BE2C (cell line): ENCODE data around the gene OPCML.

Experiments
- DNase-seq: peaks from one replicate; pipeline ENCODE4 v3.0.0-alpha.2; 2020
- H3K27me3 ChIP-seq: fragments of 250-450 bp; sonication (Bioruptor Pico); 2 replicates; pipeline ENCODE4 v1.5.1; 2020; ENCODE audit warnings: mild to moderate bottlenecking
- H3K36me3 ChIP-seq: fragments of 250-450 bp; sonication (Bioruptor Pico); 2 replicates; pipeline ENCODE4 v1.5.1; 2020; ENCODE audit warnings: mild to moderate bottlenecking
- H3K4me1 ChIP-seq: fragments of 250-450 bp; sonication (Bioruptor Pico); 2 replicates; pipeline ENCODE4 v1.5.1; 2020
- H3K4me3 ChIP-seq: 2 replicates; pipeline ENCODE4 v1.5.1; 2011; ENCODE audit warnings: low read depth, low read length
- H3K9me3 ChIP-seq: fragments of 250-450 bp; sonication (Bioruptor Pico); 2 replicates; pipeline ENCODE4 v1.5.1; 2020
- TF ChIP-seq, protein P1 (sequence below): IDR thresholded peaks from 2 replicates; pipeline ENCODE4 v1.5.1; 2012; ENCODE audit warnings: mild to moderate bottlenecking, low read depth, low read length

Gene OPCML

DNA sequence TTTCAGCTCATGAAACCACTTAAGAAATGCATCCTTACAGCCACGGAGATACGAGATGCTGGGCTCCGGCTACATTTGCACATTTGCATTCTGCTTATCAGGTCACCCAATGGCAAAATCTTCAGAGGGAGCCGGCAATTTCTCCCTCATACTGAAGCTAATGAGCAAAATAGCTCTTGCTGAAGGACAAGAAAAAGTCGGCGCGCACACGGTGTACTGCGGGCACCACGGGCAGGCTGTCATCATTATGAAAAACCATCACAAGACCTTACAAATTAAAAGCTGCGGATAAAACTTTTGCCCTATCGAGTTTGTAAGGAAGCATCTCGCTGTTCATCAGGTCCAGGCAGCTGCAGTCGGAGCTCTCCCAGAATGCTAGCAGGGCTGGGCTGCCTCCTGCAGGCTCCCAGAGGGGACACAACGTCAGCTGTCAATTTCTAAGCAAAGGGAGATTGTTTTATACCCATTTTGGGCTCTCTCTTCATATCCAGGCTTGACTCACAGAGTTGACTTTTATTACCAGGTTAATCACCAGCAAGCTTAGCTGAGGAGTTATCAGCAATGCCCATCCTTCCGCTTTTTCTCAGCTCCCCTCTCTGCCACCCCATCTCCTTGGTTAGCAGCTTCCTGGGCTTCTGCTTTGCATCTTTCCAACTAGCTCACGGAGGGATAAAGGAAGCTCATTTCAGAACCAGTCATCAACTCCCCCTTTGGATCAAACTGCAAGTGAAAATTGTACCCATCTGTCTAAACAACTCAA lies 375.1 kb downstream of the OPCML start:
- no peaks in the 10 kb centered on the region for H3K36me3 ChIP-seq
- H3K4me3 ChIP-seq: no peak overlapping the region
- no peaks in the 10 kb centered on the region for H3K9me3 ChIP-seq
- H3K4me1 ChIP-seq: no peaks in the 10 kb centered on the region
- TF ChIP-seq, protein P1, sequence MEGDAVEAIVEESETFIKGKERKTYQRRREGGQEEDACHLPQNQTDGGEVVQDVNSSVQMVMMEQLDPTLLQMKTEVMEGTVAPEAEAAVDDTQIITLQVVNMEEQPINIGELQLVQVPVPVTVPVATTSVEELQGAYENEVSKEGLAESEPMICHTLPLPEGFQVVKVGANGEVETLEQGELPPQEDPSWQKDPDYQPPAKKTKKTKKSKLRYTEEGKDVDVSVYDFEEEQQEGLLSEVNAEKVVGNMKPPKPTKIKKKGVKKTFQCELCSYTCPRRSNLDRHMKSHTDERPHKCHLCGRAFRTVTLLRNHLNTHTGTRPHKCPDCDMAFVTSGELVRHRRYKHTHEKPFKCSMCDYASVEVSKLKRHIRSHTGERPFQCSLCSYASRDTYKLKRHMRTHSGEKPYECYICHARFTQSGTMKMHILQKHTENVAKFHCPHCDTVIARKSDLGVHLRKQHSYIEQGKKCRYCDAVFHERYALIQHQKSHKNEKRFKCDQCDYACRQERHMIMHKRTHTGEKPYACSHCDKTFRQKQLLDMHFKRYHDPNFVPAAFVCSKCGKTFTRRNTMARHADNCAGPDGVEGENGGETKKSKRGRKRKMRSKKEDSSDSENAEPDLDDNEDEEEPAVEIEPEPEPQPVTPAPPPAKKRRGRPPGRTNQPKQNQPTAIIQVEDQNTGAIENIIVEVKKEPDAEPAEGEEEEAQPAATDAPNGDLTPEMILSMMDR: 0 out of 2 replicates have a peak, but pooled peaks have one; percentile 12
- DNase-seq: no peak
- H3K27me3 ChIP-seq: peaks cover 33% of the 10 kb centered on the region

DNA sequence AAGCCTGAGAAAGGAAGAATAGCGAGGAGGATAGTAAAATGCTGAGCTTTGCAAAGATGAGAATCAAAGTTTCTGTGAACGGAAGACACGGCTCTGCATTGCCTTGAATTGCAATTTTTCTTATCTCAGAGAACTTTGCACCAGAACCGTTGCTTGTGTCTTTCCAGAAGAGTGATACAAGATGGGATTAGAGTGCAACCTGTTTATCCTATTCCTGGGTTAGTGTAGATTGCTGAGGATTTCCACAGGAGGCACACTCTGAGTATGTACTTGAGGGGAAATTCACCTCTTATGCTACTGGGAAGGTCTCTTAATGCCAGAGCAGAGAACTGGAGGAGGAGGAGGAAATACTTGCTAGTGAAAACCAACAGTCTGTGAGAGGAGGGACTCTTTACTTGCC lies 377.5 kb downstream of the OPCML start:
- Histone ChIP-seq H3K27me3 (peaks cover 29% of the 10 kb centered on the region), H3K4me3 (no peak overlapping the region), H3K36me3 (no peaks in the 10 kb centered on the region), H3K9me3 (no peaks in the 10 kb centered on the region), H3K4me1 (no peaks in the 10 kb centered on the region)
- TF ChIP-seq, protein P1: no peak
- DNase-seq: no peak

DNA sequence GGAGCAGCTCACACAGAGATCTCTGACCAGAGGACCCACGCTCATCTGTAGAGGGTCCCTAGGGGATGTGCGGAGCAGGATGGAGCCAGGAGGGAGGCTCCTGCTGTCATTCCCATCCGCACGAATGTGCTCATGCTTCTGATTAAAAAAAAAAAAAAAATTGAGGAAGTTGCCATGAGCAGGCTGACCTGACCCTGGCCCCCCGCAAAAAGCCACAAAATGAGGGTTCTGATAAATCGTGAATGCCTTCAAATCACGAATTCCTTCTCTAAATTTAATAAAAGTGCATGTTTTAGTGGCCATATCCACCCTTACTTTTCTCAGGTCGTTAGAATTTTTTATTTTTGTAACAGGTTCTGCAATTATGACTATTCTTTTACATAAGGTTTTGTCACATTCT lies 378.2 kb downstream of the OPCML start:
- H3K4me1 ChIP-seq: no peaks in the 10 kb centered on the region
- peaks cover 27% of the 10 kb centered on the region for H3K27me3 ChIP-seq
- DNase-seq: no peak
- H3K9me3 ChIP-seq: no peaks in the 10 kb centered on the region
- H3K4me3 ChIP-seq: no peak overlapping the region
- H3K36me3 ChIP-seq: no peaks in the 10 kb centered on the region
- TF ChIP-seq, protein P1: no peak

DNA sequence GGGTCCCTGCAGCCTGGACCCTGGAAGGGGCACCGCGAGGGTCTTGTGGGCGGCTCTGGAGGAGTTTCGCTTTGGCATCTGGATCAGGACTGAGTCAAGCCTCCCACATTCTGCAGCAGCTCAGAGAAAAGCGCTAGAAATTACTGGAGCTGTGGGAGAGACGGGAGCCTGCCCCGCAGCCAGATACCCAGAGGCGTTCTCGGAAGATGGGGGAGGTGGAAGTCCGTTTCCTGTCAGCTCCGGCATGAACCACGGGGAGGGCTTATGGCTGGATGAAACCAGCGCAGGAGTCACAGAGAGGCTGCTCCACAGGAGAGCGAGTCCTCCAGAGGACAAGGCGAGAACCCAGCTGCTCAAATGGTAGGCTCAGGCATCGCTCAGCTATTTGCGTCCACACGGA lies 379.3 kb downstream of the OPCML start:
- H3K4me1 ChIP-seq: no peaks in the 10 kb centered on the region
- no peak for DNase-seq
- H3K4me3 ChIP-seq: no peak overlapping the region
- peaks cover 25% of the 10 kb centered on the region for H3K27me3 ChIP-seq
- no peaks in the 10 kb centered on the region for H3K9me3 ChIP-seq
- no peaks in the 10 kb centered on the region for H3K36me3 ChIP-seq
- TF ChIP-seq, protein P1: no peak

DNA sequence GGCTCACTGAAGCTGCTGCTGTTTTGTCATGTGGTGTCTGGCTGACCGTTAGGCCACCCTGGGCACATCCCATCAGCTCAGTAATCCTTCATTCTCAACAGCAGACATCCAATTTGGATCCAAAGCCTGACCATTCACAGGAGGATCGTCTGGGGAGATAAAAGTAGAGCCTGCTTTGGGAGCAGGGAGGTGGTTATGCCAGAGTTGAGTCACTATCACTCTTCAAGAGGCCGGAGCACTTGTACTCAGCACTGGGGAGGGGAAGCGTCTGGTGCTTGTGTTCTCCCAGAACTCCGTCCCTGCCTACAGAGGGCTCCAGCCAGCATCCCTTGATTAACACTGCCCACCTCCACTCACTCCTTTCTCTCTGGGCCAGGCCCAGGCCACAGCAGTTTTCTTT lies 382.6 kb downstream of the OPCML start:
- no peak for DNase-seq
- no peaks in the 10 kb centered on the region for H3K36me3 ChIP-seq
- no peak overlapping the region for H3K4me3 ChIP-seq
- no peaks in the 10 kb centered on the region for H3K4me1 ChIP-seq
- TF ChIP-seq, protein P1: no peak
- no peaks in the 10 kb centered on the region for H3K9me3 ChIP-seq
- H3K27me3 ChIP-seq: peaks cover 7% of the 10 kb centered on the region; the same call in 1 of the 2 replicates

DNA sequence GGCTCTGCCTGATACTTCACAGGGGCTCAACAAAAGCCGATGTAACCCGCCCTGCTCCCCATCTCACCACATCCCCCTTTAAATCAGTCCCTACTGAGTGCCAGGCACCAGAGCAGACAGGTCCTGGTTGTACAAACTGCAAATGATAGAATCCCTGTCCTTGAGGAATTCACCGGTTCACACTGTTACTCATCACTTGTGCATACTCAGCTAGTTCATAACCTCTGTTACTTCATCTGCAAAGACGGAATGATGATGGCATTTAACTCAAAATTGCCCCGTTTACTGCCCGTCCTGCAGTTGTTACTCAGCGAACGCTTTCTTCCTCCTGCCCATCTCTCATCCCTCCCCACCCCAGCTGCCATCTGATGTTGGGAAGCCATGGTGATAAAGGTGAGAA lies 384.7 kb downstream of the OPCML start:
- Histone ChIP-seq H3K27me3 (no peaks in the 10 kb centered on the region), H3K4me1 (no peaks in the 10 kb centered on the region), H3K9me3 (no peaks in the 10 kb centered on the region), H3K36me3 (no peaks in the 10 kb centered on the region), H3K4me3 (no peak overlapping the region)
- no peak for DNase-seq
- TF ChIP-seq, protein P1: no peak
